RCC 7860 (cell line): Measurements from ENCODE around the gene PPEF1.

Source experiments
- DNase-seq: peaks from one replicate; pipeline ENCODE4 v3.0.0-alpha.2; 2015; ENCODE audit warnings: low spot score
- FAIRE-seq: peaks from 2 replicates; lab custom pipeline; 2012; peaks lifted over from hg19 to GRCh38; lab: Jason Lieb, UNC

The PPEF1 gene

DNA sequence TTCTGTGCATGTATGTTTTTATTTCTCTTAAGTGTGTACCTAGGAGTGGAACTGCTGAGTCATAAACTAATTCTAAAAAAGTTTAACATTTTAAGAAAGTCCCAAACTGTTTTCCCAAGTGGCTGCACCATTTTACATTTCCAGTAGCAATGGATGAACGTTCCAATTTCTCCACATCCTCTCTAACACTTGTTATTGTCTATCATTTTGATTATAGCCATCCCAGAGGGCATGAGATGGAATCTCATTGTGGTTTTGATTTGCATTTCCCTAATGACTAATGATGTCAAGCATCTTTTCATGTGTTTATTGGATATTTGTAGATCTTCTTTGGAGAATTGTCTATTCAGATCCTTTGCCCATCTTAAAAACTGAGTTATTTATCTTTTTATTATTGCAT, 82.5 kb downstream of the PPEF1 start:
- no peak for FAIRE-seq
- no peak for DNase-seq

DNA sequence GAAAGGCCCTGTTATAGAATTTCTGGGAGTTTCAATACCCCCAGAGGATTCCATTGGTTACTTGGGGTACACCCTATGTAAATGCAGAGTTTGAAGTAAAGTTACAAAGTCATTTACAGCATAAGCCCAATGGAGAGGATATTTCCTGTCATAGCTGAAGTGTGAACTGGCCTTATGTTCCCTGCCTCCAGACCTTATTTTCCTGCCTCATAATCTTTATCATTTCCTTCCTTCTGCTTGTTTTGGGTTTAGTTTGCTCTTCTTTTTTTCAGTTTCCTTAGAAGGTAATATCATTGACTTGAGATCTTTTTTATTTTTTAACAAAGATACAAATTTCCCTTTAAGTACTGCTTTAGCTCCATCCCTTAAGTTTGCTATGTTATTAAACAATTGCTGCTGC, 85.4 kb downstream of the PPEF1 start:
- DNase-seq (no peak), FAIRE-seq (no peak)

DNA sequence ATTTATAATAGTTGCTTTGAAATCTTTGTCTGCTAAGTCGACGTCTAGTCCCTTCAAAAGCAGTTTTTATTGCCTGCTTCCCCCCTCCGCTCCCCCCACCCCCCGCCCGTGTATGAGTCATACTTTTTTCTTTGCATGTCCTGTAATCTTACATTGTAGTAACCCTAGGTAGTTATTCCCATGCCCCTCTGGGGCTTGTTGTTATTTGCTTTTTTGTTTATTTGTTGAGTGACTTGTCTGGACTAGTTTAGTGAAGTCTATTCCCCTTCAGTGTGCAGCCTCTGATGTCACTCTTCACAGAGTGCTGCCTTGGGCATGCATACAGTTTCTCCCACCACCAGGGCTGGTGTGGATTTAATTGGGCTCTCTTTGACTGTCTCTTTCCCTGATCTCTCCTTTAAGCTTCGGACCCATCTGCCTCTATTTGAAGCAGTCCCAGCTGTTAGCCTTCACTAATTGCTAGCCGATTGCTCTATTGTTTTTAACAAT, 86.2 kb downstream of the PPEF1 start:
- no peak for FAIRE-seq

DNA sequence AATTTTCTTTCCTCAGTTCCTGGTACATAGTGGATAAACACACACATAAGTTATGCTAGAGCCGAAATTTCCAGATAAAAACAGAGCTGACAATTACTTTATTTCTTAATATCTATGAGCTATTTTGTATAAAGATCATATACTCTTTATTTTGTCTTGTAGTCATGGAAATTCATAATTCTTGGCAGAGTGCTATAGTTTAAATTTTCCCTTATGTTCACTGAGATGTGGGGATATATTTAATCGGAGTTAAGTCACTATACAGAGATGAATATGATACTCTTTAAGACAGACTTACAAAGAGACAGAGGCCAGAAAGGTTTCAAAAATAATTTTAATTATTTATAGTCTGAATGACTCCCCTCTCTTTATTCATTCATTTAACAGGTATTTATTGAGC, 89.7 kb downstream of the PPEF1 start:
- FAIRE-seq = no peak
- no peak for DNase-seq

More for the DNA sequence above, 86.2 kb downstream of the PPEF1 start:
- DNase-seq = no peak

DNA sequence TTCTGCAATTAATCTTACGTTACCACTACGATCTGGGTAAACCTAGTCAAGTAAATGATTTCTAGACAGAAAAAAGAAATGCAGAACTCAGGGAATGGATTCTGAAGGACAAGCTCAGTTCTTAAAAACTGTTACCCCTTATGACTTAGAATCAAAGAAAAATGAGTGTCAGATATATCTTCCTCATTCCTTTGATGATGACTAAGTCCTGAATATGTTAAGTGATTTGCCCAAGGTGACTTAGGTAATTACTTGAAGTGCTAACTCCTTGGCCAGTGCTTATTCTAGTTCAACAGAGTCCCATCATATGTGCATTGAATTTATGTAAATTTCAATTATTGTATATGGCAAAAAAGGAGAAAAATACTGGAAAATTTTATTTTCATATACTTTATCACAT, 92.5 kb downstream of the PPEF1 start:
- FAIRE-seq = no peak
- no peak for DNase-seq

DNA sequence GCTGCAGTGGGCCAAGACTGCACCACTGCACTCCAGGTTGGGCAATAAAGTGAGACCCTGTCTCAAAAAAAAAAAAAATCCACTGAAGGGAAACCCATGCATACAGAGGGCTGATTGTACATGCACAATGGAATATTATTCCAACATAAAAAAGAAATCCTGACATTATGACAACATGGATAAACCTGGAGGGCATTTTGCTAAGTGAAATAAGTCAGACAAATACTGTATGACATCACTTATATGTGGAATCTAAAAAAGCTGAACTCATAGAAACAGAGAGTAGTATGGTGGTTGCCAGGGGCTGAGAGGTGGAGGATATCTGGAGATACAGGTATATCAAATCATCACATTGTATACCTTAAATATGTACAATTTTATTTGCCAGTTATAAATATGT, 102.2 kb downstream of the PPEF1 start:
- DNase-seq (no peak), FAIRE-seq (no peak)

DNA sequence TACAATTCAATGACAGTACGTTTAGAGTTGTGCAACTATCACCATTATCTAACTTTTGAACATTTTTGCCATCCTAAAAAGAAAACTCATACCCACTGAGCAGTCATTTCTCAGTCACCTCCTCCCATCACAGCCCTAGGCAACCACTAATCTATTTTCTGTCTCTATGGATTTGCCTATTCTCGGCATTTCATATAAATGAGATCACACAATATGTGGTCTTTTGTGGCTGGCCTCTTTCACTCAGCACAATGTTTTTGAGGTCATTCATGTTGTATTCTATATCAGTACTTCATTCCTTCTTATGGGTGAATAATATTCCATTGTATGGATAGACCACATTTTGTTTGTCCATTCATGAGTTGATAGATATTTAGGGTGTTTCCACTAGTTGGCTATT, 103.0 kb downstream of the PPEF1 start:
- FAIRE-seq (no peak), DNase-seq (no peak)

DNA sequence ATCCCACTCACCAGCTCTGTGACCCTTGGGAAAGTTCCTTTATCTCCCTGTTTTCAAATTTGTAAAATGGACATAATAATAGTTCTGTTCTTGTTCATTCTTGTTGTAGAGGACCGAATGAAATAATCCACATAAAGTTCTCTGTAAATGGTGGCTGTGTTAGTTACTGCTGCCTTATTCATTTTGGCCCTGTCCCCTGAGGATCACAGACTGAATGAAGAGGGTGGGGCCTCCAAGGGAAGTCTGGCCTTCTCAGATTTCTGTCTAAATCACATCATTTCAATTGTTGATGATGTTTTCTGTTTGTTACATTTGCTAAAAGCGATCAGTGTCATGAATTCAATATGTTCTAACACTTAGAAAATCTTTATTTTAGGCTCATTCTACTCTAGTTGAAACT, 117.9 kb downstream of the PPEF1 start:
- FAIRE-seq (no peak), DNase-seq (no peak)

DNA sequence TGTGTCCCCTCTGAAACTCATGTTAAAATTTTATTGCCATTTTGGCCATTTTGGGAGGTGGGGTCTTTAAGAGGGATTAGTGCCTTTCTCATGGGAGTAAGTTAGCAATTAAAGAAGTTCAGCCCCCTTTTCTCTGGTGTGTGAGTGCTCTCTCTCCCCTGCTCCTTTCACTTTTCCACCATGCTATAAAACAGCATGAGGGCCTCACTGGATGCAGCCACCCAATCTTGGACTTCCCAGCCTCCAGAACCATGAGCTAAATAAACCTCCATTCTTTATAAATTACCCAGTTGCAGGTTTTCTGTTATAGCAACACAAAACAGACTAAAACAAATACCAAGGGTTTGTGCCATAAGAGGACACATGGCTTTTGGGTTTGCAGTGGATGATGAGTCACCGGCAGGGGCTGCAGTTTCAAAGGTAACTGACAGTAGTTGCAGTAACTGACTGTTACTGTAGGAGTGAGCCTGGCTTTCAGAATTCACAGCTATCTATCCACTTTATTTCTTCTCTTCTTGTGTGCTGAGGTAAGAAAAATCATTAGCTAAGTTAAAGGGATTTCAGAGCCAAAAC, 121.5 kb downstream of the PPEF1 start:
- FAIRE-seq (no peak), DNase-seq (peak; percentile 28)

DNA sequence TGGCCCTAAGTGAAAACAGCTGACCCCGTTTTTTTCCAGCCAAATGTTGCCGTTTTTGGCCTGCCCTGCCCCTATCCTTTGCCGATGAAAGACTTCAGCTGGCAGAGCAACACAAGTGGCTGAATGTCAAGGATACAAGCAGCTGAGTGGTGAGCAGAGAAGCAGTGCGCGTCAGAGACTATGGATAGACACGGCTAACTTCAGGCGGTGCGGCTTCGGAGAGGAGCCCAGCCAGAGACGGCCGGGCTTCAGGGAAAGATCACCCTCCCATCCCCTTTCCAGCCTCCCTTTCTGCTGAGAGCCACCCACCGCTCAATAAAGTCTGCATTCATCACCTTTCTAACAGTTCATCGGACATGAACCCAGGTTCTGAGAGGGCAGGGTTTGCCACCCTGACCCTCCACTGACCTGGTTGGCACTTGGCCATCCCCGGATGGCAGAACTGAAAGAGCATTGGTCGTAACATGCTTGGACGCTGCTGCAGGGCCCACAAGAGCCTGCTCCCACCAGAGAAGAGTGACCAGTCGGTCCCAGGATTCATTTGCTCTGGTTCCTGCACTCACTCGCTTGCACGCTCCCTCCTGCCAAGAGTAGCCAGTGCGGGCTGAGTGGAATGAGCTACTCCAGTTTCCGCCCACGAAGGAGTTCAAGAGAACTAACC, 125.8 kb downstream of the PPEF1 start:
- FAIRE-seq = no peak
- DNase-seq = no peak

DNA sequence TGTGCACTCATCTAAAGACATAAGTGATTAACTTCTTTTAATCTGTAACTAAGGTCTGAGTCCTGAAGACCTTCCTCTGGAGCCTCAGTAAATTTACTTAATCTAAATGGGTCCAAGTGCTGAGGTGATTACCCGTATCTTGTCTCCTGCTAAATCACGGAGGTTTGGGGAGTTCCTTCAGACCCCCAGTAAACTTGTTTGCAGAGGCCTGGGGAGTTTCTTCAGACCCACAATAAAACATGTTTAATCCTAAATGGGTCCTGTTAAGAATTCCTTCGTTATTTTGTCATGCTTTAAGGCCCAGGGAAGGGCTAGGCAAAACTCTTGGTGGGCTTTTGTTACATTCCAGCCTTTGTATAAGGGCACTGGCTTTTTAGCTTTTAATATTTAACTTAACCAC, 140.5 kb downstream of the PPEF1 start:
- FAIRE-seq = peak; percentile 97
- DNase-seq = peak; percentile 53

DNA sequence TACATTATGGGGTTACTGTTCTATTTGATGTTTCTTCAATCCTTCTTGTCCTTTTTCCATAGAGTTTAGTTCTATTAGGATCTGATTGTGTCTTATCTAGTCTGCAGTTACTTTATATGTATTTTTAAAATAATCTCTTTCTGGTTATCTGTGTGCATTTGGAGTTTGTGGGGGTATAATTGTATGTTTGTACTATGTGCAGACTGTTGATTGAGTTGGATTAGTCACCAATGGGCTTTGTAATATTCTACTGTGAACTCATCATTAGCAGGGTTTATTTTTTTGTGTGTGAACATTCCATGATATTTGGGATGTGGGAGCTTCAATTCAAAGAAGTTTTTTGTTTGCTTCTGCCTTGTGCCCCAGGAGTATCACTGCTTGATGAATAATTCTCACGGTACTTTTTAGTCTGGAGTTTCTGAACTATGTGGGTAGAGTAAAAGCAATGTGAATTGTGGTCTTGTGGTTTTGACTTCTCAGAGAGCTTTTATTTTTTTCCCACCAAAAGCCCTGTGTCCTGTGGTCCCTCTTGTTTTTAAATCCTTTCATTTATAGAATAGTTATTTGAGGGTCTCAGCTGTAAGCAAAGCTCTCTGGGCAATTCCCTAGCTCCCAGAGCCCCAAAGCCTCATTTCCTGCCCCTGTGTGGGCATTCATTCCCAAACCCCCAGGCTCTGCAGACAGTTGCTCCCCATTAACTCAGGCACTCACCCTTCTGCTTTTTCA, 148.6 kb downstream of the PPEF1 start:
- FAIRE-seq (peak; percentile 97), DNase-seq (peak; percentile 53)

DNA sequence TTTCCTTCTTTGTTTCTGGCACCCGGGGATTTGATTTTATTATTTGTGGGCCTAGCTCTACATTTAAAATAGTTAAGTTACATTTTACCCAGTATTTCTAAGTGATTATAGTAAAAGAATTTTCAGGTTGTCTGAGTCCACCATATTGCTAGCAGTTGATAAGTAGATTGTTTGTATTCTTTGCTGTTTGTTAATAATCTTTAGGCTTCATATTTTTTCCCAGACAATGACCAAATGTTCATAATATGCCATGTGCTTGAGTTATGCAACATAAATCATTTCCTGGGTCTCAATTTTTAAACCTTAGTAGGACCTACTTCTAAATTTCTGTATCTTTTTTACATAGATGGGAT, 149.2 kb downstream of the PPEF1 start:
- FAIRE-seq (no peak), DNase-seq (no peak)

DNA sequence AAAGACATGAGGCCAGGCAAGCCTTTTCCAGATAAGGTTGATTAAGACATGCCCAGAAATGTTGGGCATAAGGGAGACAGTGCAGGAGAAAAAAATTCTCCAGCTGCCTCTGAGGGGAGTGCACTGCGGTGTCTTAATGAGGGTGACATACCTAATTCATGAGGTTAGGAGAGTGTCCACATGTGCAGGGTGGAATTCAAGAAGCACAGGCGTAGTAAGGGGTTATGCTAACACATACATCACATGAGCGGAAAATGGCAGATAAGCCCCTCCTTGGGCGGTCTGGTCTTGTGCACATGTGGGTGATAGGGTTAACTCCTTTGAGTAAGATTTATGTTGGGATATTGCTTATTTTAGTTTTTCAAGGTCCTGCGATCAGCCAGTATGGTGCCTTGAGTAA, 154.1 kb downstream of the PPEF1 start:
- no peak for DNase-seq

DNA sequence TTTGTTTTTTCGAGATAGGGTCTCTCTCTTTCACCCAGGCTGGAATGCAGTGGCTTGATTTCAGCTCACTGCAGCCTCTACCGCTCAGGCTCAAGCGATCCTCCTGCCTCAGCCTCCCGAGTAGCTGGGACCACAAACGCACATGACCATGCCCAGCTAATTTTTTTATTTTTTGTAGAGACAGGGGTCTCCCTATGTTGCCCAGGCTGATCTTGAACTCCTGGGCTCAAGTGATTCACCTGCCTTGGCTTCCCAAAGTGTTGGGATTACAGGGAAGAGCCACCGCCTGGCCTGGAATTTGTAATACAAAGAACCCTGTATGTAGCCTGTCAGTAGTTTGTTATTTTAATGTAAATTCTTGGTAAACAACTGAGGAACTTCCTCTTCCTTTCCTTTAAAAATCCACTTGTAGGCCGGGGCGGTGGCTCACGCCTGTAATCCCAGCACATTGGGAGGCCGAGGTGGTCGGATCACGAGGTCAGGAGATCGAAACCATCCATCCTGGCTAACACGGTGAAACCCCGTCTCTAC, 157.0 kb downstream of the PPEF1 start:
- DNase-seq (no peak), FAIRE-seq (no peak)

More for the DNA sequence above, 154.1 kb downstream of the PPEF1 start:
- no peak for FAIRE-seq

DNA sequence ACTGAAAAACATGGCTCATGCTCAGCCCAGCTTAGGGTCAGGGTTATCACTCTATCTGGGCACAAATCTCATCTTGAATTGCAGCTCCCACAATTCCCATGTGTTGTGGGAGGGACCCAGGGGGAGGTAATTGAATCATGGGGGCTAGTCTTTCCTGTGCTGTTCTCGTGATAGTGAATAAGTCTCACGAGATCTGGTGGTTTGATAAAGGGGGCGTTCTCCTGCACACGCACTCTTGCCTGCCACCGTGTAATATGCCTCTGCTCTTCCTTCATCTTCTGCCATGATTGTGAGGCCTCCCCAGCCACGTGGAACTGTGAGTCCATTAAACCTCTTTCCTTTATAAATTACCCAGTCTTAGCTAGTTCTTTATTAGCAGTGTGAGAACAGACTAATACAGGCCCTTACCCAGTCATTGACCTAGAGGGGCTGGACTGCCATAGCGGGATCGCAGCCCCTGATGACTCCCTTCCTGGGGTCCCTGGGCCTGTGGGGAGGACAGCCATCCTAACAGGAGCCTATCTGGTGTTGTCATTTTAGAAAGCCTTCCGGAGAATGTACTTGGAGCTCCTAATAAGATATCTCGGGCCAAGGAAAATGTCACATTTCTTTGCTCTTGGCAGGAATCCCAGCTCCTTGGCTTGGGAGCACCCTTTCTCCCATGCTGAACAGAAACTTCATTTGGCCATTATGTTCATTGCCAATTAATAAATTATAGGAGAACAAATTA, 163.9 kb downstream of the PPEF1 start:
- no peak for DNase-seq
- no peak for FAIRE-seq

DNA sequence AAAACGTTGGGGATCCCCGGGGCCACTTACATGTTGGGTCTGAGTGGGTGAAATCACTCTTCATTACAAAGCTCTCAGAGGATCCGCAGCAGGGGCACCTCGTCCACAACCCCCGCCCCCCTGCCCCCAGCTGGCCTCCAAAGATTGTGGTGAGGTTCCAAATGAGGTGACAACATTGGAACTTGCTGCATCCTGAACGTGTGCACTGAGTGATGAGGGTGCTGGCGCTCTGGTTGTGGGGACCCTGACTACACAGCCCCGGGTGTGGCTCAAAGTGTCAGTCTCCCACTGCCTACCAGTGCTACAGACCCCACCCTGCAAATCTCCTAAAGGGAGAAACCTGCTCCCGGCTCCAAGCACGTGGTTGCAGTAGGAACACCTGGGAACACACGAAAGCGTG, 164.5 kb downstream of the PPEF1 start:
- FAIRE-seq = no peak
- no peak for DNase-seq

DNA sequence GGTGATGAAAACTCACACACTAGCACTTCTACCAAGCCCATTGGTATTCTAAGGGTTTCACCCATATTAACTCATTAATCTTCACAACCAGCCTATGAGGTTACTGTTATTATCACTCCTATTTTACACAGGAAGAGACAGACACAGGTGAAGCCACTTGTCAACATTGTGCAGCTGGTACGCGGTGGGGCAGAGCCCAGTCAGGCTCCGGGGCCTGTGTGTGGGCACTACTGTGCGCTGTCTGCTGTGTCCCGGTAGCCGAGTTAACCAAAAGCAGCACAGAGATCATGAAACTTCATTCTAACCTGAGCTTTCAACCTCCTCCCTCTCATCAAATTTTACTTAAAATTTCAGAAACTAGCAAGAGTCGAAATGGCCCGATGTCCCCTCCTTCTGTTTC, 165.2 kb downstream of the PPEF1 start:
- DNase-seq = no peak
- FAIRE-seq = no peak

DNA sequence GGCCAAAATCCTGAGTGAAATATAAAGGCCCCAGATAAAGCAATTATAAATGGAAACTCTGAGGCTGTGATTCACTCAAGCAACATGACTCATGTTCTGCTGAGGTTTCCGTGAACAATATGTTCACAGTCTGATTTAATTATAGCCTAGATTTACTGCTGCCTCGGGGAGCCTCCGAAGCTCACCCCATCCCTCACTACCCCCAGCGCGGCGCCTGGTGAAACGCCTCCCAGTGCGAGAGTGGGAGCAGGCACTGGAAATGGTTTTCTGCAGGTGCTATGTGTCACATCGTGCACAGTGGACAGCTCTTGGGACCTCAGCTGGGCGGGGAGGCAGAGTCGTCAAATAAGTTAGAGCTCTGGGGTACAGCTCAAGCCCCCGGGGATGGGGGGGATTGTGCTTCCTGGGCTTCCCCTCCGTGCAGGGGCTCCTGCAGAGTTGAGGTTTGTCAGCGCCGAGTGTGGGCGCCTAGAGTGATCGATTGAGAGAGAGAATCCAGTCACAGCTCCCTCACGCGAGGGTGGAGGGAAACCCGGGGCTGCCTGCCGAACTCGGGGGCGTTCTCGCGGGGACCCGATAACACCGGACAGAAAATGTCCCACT, 165.8 kb downstream of the PPEF1 start:
- FAIRE-seq = peak; percentile 80
- DNase-seq = peak; percentile 62

DNA sequence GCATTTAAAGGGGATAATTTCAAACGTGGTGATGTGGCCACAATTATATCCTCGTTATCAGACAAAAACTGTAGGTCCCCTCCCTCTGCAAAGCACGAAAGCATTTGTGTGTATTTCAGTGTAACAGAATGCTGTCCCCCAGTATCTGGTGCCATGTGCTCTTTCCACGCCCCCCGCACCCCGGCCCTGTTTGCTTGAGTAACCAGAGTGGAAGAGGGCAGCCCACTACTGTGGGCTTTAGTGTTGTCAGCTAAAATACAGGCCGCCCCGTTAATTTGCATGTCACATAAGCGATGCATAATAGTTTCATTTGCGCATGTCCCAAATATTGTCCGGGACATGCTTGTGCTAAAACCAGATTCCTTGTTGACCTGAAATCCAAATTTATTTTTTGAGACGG, 166.4 kb downstream of the PPEF1 start:
- DNase-seq (no peak), FAIRE-seq (no peak)
